8988T (cell line): Measurements from ENCODE around the gene TRIM31.

Experiments used
- DNase-seq: peaks from one replicate; pipeline ENCODE4 v3.0.0; 2011

Gene TRIM31

DNA sequence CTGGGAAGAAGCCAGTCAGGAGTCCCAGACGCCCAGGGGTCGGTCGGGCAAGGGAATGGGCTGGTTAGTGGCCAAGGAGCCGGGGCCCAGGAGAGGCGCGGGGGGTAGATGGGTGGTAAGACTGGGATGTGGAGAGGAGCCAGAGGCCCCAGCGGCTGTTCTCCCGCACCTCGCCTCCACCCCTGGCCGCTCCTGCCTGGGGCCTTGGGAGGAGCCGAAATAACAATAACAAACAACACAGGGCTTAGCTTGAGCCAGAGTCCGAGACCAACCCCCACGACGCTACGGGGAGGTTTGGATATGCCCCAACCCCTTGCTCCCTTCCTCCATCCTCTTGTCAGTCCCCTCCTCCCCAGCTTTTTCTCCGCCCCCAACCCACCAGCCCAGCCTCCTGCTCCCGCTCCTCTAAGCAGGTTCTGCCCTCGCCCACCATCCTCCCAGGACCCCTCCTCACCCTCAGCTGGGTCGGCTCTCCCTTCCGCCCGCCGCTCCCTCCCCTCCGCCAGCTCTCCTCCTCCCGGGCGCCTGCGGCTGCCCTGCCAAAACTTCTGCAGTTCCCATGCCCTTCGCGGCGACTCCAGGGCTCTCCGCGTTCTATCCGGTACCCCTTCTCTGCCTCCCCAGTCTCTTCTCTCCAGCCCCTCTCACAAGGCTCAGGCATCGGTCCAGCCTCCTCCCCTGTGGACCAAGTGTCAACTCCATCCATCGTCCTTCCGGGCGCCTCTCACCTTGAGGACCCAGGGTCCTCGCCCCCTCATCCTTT lies 38.4 kb downstream of the TRIM31 start:
- DNase-seq, result no peak

DNA sequence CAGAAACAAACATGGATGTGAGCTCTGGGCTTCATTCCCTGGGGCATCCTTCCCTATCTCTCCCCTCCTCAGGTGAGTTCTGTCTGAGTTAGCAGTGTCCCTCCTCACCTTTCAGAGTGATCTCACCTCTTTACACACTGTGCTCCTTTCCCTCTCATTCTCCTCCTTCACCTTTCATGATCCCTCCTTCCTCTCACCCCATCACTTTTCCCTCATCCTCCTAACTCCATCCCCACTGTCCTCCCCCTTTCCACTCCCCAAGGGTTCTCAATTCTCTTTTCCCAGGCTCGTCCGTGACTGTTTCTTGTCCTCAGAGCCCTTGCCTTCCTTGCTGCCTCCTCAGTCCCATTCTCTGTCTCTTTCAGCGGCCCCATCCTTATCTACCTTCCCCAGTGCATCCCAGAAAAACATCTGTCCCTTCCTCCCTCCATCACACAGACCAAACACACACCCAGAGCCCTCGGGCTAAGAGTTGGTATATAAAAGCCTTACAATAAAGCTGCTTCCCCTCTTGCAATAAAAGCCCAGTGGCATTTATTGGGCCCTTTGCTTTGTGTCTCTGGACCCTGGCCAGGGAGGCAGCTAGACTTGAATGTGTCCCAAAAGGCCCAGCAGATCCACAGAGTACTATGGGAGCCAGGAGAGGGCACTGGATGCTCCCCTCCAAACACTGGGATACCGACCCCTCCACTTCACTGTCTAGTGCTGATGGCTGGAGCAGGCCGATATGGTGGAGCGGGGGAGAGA lies 39.2 kb downstream of the TRIM31 start:
- no peak for DNase-seq

DNA sequence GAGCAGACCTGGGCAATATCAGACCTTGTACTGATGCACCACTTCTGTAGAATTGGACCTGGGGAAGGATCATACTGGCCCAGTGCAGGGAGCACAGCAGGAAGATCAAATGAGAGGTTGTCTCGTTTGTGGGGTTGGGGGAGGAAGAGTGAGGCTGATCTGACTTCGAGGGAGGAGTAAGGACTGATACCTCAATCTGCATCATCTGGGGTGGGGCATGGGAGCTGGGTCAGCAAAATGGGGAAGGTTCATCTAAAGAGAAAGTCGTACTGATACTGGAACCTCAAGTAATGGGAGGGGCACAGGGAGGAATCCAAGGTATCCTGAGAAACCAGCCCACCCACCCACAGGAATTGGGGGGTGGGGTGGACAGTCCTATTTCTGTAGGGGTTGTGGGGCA lies 41.0 kb downstream of the TRIM31 start:
- DNase-seq, result no peak

DNA sequence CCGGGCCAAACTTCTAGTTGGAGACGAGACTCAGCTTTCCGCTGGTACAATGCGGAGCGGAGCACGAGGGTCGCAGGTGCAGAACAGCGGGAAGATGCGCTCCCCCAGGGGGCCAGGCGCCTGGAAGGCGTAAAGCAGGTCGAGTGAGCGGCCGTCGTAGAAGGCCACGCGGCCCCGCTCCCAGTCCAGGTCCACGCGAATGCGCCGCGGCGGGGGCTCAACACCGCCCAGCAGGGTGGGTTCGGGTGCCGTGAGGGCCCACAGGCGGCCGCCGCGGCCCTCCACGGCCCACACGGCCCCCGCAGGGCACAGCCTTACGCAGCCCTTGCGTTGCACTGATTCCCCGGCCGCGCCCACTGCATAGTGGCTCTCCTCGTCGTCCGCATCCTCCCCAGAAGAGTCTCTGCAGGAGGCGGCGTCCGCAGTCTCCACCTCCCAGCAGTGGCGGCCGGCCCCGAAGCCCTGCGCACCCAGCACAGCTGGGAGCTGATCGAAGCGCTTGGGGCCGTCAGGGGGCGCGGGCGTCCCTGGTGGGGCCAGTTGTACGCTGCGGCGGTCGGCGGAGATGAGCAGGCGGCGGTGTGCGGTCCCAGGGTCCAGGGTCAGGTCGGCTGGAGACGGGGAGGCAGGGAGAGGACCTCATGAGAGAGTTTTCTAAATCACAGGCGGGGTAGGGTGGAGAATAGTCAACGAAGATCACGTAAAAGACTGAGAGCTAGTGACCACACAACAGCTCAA lies 41.6 kb downstream of the TRIM31 start:
- DNase-seq, result no peak

DNA sequence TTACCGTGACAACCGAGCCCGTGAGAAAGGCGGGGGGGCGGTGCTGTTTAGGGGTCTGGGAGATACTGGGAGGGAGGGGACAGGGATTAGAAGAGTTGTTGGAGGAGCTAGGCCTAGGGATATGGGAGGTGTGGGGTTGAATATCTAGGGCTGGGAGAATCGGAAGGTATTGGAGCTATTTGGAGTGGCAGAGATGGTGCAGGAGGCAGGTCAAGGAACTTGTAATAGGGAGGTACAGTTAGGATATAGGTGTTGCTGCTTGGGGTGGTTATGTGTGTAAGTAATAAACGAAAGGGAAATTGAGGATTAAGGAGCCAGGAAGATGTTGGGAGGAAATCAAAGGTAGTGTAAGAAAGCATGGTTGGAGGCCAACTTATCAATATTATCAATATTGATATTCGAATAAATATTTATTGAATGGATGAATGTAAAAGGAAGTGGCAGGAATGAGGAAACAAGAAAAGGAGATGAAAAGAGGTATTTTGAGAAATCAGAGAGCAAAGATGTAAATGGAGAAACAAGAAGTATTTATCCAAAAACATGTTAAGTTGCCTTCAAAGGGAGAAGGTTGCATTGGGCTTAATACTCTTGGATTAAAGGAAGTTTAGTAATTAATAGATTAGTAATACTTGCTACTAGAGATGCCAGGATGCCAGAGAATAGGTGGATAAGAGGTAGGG lies 45.3 kb downstream of the TRIM31 start:
- peak; percentile 65 for DNase-seq

DNA sequence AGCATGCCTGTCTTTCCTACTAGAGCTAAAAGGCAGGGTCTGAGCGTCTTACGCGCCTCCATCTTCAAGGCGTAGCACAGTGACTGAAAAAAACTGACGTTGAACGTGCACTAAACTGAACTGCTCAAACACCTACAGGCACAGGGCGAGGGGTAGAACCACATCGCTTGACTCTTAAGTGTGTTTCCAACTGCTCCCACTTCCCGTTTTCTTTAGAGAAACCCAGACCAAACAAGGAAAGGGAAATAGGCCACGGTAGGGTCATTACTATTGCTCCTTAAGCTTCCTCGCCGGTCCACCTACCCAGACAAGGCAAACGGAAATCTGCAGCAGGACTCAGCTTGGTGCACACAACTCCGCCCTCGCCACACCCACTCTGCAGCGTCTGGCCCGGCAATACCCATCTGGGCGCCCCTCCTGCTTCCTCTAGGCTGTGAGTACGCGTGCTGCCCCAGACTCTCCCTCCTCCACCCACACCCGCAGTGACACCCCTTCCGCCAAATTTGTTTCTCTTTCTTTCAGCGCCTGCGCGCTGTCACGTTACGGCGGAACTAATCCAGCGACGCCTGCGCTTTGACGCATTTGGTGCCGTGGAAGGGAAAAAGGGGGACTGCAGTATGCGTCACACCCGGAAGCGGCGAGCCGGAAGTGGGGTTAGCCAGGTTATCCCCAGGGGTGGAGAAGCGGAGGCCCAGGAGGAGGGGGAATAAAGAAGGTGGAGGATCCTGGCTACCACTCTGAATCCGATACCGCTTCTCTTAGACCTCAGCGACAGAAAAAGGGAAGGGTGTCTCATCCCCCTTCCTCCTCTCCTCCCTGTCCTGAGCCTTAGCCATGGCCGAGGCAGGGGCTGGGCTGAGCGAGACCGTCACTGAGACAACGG lies 46.1 kb downstream of the TRIM31 start, which contains the start of gene PPP1R11:
Gene PPP1R11, plus strand, starts transcription at position 622 of the 883 bp plus-strand sequence. Its CDS starts 213 bp downstream, at position 835.
- DNase-seq, result peak; percentile 89

DNA sequence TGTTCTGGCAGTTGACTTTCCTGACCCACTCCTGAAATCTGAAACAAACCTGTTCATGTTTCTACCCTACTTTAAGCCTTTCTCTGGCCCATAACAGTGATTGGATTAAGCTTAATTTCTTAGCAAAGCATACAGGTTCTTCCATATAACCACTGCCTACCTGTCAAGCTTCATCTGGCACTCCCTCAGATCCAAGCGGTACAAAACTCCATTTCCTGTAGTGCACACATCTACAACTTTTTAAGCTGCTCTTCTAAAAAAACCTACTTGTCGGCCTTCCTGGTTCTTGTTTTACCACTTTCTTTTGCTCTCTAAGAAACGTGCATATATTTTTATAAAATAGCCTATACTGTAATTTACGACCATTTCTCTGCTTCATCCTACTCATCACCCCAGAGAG lies 46.8 kb downstream of the TRIM31 start:
- no peak for DNase-seq

DNA sequence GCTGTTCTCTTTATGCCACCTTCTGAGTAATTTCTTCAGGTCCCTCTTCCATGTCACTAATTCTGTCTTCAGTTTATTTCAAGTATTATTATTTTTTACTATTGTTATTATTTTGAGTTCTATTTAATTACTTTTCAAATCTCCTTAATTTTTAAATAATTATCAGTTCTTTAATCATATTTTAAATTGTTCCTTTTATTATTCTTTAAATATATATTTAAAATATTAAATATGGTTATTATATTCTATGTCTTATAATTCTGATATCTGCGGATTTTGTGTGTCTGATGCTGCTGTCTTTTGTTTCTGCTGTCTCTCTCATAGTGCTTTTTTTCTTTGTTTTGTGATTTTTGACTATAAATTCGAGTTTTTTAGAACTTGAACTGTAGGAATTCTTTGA lies 49.6 kb downstream of the TRIM31 start:
- no peak for DNase-seq

DNA sequence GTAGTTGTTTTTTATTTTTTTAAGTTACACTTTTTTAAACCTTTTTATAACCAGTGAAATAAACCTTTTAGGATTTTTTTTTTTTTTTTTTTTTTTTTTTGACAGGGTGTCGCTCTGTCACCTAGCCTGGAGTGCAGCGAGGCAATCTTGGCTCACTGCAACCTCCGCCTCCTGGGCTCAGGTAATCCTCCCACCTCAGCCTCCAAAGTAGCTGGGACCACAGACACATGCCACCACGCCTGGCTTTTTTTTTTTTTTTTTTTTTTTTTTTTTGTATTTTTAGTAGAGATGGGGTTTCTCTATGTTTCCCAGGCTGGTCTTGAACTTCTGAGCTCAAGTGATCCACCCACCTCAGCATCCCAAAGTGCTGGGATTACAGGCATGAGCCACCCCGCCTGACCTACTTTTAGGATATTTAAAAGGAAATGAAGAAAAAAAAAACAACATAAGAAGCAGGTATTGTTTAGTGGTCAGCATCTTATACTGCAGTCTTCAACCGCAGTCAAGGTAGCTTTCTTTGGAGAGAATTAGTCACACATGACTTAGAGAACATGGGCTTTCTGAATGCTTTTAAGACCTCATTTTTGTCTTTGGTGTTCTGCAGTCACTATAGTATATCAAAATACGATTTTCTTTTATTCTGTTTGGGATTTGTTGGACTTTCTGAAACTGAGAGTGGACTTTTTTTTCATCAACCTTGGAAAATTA lies 50.3 kb downstream of the TRIM31 start:
- no peak for DNase-seq

DNA sequence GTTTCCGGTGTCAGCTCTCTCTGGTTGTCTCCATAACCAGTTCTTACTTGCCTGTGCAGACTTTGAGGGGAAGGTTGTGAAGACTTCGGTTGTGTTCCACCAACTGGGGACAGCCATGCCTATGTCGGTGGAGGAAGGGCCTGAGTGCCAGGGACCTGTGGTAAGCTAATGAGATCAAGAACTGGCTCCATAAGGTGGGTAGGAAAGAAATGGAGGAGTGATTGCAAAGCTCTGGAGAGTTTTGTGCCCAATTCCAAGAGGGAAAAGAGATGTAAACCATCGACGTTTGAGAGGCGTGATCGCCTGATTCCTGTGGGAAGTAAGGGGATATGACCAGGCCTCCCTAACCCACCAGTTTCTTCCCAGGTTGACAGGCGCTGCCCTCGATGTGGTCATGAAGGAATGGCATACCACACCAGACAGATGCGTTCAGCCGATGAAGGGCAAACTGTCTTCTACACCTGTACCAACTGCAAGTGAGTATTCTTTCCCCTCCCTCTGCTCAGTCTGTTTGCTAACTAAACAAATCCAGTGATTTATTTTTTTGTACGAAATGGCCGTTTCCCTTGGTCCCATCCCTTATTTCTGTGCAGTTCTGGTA lies 50.9 kb downstream of the TRIM31 start:
- DNase-seq, result no peak

DNA sequence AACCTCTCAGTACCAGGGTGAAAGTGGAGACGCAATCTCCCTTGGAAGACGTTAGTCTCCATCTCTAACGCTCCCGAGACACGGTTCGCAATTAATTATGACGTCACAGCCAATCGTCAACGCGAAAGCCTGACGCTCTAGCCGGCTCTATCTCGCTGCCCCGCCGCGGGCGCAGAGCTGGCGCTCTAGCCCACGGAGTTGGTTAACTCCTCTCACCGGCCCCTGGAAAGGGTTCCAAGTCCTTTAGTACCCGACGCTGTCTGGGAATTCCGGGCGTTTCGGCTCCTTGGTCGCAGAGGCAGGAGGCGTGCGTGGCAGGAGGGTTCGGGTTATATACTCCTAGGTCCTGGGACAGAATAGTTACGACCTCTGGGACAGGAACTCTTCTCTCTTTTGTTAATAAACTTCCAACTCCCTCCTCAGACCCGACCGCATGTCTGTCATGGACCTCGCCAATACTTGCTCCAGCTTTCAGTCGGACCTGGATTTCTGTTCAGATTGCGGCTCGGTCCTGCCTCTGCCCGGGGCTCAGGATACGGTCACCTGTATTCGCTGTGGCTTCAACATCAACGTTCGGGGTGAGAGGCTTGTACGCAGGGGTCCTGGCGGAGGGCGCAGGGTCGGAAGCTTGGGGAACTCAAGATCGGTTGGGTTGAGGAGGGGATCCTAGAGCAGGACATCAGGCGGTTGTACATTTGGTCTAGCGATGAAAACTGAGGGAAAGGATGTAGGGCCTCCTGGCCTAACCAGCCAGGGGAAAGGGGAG lies 51.6 kb downstream of the TRIM31 start, which contains the start of gene POLR1H:
Gene POLR1H, plus strand, starts transcription at position 174 of the 766 bp plus-strand sequence. Its CDS starts 260 bp downstream, at position 434.
- DNase-seq, result peak; percentile 59

DNA sequence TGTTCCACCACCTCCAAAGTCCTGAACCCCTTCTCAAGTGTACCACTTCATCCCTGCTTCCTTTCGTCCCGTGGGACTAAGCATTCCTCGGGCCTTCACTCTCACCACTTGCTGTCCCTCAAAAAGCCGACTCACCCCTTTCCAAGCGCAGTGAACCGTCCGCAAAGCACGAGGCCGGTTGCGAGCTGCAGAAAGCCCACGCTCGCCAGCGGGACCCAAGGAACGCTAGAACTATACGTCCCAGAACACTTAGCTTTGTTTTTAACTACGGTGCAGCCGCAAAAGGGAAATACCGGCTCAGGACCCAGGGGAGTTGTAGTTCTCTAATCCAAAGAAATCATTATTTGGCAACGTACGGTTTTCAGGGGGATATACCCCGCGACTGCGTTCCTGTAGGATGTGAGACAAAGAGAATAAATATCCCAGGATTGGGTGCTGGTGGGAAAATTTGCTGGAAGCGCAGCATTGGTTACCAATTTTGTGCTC lies 52.2 kb downstream of the TRIM31 start:
- no peak for DNase-seq

DNA sequence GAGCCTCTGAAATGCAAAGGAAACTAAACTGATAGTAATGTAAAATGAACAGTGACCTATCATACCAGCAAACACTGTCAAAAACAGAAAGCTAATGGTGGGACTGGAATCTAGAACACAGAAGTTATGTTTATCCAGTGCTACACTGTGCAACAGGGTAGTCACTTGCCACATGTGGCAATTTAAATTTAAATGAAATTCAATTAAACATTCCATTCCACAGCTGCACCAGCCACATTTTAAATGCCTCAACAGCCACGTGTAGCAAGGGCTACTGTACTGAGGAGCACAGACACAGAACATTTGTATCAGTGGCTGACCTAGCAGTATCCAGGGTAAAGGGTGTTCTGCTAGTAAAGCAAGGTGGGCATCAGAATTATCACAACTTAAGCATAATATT lies 57.4 kb downstream of the TRIM31 start:
- DNase-seq, result no peak

DNA sequence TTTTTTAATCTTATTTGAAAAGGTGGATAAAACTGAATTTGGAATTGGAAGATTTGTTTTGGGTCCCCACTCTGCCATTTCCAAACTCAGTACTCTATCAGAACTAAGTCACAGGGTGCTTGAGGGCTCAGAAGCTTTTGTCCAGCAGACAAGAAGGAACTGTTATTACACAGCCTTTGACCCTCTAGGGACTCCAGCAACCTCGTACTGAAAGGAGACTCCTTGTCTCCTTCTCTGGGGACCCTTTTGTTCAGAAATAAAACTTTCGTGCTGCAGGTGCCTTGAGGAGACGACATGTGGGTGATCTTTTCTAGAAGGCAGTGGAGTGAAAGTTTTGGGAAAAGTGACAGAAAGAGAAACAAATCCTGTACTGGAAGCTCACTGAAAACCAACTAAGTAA lies 59.2 kb downstream of the TRIM31 start:
- DNase-seq, result no peak
